Measurements from ENCODE around the gene CEP55. TPM values are rescaled to one million over a fixed set of nuclear protein-coding genes. Genes with fewer than 3 reads are reported as not detected.

The CEP55 gene
- total RNA-seq, result 1 to 10 TPM in 1 of 4 donors, under 1 TPM in 2, not detected in 1; 0.19 to 3.2 (median 0.32) TPM

DNA sequence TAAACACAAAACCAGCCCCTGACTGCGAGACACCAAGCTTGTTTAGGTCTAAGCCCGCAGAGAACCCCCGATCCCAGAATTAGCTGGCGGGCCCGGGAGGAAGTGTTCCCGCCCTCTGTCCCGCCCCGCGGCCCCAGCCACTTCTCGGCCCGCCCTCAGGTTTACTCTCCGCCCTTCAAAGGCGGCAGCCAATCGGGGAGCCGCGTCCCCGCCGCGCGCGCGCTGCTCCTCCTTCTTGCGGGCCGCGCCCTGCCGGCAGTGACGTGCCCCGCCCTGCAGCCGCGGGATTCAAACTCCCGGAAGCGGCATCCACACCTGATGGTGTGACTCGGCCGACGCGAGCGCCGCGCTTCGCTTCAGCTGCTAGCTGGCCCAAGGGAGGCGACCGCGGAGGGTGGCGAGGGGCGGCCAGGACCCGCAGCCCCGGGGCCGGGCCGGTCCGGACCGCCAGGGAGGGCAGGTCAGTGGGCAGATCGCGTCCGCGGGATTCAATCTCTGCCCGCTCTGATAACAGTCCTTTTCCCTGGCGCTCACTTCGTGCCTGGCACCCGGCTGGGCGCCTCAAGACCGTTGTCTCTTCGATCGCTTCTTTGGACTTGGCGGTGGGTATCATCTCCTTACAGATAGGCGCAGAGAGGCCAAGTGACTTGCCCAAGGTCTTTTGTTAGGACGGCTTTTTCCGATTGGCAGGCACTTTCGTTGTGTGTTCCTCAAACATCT lies at the start of gene CEP55:
TSS of gene CEP55 (plus strand) at position 291 of the 720 bp plus-strand sequence. CDS start 3,440 bp downstream, outside the sequence.
- TF ChIP-seq, protein P1, sequence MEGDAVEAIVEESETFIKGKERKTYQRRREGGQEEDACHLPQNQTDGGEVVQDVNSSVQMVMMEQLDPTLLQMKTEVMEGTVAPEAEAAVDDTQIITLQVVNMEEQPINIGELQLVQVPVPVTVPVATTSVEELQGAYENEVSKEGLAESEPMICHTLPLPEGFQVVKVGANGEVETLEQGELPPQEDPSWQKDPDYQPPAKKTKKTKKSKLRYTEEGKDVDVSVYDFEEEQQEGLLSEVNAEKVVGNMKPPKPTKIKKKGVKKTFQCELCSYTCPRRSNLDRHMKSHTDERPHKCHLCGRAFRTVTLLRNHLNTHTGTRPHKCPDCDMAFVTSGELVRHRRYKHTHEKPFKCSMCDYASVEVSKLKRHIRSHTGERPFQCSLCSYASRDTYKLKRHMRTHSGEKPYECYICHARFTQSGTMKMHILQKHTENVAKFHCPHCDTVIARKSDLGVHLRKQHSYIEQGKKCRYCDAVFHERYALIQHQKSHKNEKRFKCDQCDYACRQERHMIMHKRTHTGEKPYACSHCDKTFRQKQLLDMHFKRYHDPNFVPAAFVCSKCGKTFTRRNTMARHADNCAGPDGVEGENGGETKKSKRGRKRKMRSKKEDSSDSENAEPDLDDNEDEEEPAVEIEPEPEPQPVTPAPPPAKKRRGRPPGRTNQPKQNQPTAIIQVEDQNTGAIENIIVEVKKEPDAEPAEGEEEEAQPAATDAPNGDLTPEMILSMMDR (IDR thresholded peaks at IDR 0.05), result no peak
- peak; percentile 86 for DNase-seq (ENCODE audit: low spot score)
- ATAC-seq (ENCODE audit: low FRiP score), result peak; percentile 100

DNA sequence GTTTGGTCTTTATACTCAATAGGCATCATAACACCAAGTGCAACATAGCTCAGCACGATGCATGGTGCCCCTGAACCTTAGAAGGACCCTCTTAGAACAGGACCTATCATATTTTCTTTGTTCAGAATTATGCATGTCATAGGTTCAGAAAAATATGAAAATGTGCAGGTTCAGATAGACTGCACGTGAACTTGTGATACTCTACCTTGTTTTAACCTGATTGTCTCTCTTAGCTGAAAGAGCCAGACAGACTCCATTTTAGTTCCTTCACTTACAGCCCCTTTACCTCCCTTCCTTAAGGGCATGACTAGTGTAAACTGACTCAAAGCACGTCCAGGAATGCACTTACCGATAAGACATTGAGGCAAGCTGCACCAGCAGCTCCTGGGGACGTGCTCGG lies 49.4 kb upstream of the CEP55 start:
- DNase-seq (ENCODE audit: low spot score) (no peak), ATAC-seq (ENCODE audit: low FRiP score) (no peak)
- TF ChIP-seq, protein P1 (IDR thresholded peaks at IDR 0.05), result no peak

DNA sequence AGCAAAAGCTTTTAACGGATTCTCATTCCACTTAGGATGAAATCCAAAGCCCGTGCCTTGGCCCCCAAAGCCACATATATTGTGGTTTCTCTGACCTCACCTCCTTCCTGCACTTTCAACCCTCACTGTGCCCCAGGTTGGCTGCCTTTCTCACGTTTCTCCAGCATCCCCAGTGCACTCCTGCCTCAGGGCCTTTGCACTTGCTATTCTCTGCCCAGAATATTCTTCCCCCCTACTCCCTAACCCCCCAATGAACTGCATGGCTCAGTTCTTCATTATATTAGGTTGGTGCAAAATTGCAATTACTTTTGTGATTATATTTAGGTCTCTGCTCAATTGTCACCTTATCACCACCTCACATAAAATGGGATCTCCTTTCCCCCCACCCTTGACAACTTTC lies 48.4 kb upstream of the CEP55 start:
- no peak for DNase-seq (ENCODE audit: low spot score)
- TF ChIP-seq, protein P1 (IDR thresholded peaks at IDR 0.05), result no peak
- no peak for ATAC-seq (ENCODE audit: low FRiP score)

DNA sequence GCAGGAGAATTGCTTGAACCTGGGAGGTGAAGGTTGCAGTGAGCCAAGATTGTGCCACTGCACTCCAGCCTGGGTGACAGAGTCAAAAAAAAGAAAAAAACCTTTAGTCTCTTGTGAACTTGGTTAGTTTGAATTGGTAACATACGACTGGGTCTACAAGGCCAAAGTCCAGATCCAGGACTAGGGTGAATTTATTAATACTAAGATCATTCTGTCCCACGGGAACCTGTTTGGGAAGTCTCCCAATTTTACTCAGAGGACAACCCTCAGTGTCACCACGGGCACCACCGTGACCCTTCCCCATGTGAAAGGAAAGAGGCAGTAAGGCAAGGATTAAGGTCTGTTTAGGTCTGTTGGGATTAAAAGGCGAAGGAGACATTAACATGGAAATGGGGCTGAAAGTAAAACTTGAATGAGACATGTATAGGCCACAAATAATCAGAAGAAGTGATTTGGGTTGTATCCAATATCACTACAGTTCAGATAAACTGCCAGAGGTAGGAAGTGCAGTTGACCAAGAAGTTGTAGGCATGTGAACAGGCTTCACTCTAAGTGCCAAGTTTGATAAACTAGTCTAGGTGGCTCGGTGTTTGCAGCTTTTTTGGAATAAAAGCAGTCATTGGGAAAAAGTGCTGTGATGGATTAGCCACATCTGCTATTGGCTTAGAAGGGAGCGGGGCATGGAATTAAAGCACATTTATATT lies 45.0 kb upstream of the CEP55 start:
- no peak for DNase-seq (ENCODE audit: low spot score)
- TF ChIP-seq, protein P1 (IDR thresholded peaks at IDR 0.05), result no peak
- no peak for ATAC-seq (ENCODE audit: low FRiP score)

DNA sequence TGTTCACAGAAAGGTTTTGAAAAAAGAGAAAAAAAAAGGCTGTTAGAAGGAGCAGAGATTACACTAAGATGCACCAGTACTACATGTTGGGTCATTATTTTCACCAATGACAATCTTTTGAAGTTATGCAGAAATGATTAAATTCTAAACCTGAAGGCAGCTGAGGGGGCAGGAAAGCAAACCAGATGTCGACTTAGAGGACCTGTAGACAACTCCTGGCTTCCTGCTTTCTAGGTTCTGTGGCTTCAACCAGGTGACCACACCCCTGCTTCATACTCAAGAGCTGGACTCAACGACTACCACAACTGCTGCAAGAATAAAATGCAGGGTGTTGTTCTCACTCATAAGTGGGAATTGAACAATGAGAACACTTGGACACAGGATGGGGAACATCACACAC lies 44.3 kb upstream of the CEP55 start:
- ATAC-seq (ENCODE audit: low FRiP score) (no peak), DNase-seq (ENCODE audit: low spot score) (no peak)
- TF ChIP-seq, protein P1 (IDR thresholded peaks at IDR 0.05), result no peak

DNA sequence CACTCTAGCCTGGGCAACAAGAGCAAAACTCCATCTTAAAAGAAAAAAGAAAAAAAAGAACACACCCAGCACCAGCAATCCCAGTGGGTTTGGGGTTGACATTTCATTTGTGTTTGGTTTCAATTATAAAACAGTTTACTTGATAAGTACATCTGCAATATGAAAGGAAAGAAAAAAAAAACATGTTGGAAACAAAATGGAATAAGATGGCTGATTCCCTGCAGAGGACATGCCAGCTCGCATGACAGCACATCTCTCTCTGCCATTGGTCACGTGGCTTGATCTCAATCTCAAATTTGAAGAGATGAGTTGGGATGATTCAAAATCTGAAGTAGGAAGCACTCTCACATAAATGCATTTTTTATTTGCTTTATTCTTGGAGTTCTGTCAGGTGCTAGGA lies 42.3 kb upstream of the CEP55 start:
- TF ChIP-seq, protein P1 (IDR thresholded peaks at IDR 0.05), result no peak
- ATAC-seq (ENCODE audit: low FRiP score) (no peak), DNase-seq (ENCODE audit: low spot score) (no peak)
